ENCODE measurements around the gene KLF13.

DNA sequence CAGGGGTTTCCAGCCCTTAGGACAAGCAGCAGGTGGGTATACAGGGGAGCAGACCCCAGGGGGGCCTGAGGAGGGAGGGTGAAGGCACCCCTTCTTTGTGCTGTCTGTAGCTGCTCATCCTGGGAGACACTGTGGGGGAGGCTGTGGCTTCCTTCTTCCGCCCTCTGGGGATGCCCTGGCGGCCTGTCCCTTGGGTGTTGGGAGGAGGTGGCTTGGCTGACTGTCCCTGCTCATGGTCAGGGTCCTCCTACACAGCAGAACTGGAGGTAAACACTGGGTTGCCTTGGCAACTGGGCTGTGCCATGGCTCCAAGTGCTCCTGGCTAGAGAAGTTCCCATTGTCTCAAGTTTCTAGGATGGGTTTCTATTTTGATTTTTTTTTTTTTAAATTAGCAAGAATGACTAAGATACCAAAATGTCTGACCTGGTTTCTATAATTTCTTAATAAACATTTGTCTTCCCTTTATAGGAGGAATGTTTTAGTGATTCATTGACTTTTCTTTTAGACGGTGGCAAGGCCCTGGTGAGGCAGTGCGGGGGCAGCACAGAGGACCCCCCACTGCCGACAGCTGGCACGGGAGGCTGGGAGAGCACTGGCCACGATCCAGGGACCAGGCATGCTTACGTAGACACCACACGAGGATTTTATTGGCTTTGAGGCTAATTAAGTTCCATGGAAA lies 12.4 kb downstream of the KLF13 start:
- no peak for TF ChIP-seq POLR2A (IDR thresholded peaks at IDR 0.05)
- TF ChIP-seq, protein P1, sequence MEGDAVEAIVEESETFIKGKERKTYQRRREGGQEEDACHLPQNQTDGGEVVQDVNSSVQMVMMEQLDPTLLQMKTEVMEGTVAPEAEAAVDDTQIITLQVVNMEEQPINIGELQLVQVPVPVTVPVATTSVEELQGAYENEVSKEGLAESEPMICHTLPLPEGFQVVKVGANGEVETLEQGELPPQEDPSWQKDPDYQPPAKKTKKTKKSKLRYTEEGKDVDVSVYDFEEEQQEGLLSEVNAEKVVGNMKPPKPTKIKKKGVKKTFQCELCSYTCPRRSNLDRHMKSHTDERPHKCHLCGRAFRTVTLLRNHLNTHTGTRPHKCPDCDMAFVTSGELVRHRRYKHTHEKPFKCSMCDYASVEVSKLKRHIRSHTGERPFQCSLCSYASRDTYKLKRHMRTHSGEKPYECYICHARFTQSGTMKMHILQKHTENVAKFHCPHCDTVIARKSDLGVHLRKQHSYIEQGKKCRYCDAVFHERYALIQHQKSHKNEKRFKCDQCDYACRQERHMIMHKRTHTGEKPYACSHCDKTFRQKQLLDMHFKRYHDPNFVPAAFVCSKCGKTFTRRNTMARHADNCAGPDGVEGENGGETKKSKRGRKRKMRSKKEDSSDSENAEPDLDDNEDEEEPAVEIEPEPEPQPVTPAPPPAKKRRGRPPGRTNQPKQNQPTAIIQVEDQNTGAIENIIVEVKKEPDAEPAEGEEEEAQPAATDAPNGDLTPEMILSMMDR (IDR thresholded peaks at IDR 0.05), result no peak
- TF ChIP-seq POLR2AphosphoS5 (IDR thresholded peaks at IDR 0.05; ENCODE audit: insufficient read depth in 1 of 2, low read depth in 1 of 2), result peak in 1 of 2 donors; percentile 35

All from vagina (tissue), 2 donors.